ENCODE results near the gene SBF2.

Gene SBF2

GRCh38 chr11:9787260-9787659 is 506.8 kb downstream of the SBF2 start:
- no peak for DNase-seq

GRCh38 chr11:9784602-9785315 is 509.3 kb downstream of the SBF2 start:
- DNase-seq = no peak

DNA sequence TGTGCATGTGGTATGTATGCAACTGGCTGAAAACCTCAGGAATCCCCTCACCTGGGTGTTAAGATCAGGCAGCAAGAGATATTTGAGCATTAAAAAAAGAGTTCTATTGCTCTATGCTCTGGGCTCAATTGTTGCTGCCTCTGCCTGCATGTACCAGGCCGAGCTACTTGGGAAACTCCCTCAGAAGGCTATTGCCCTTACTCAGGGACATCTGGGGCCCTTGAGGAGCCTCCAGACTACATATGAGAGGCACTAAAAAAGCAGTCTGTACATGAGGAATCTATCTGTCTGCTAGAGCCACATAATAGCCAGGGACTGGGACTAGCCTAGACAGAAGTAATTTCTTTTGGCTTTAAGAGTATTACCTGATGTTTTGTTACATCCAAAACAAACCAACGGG is 510.0 kb downstream of the SBF2 start:
- DNase-seq = no peak

DNA sequence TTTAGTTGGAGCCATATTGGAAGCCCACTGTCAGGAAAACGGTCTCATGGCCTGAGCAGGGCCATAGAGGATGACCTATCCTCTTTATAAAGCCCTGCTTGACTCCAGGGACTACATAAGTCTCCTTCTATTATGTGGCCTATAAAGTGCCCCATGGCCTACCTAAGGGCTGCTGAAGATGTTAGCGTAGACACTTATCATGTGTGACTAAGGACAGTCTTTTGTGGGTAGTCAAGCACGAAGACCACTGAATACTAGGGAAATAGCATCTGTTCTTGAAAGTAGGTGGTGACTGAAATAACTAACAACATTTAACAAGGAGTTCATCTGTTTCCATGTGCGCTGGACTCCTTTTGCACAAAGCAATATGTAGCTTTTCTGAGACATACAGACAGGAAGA is 513.1 kb downstream of the SBF2 start:
- no peak for DNase-seq

GRCh38 chr11:9777525-9777924 is 516.5 kb downstream of the SBF2 start:
- no peak for DNase-seq

DNA sequence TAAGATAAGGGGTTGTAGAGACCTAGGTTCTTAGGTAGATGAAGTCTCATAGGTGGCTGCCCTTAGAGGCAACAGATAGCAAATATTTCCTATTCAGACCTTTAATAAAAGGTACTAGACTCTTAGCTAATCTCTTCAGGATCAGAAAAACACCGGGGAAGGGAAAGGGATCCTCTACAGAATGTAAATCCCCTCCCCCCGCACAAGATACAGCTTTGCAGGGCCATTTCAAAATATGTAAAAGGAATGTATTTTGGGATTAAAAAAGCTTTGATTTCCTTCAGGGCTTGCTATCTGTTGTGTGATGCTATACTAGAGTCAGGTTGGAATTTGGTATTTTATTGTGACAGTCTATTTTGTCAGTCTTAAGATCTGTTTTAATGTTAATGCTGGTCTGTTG is 517.0 kb downstream of the SBF2 start:
- DNase-seq = no peak

DNA sequence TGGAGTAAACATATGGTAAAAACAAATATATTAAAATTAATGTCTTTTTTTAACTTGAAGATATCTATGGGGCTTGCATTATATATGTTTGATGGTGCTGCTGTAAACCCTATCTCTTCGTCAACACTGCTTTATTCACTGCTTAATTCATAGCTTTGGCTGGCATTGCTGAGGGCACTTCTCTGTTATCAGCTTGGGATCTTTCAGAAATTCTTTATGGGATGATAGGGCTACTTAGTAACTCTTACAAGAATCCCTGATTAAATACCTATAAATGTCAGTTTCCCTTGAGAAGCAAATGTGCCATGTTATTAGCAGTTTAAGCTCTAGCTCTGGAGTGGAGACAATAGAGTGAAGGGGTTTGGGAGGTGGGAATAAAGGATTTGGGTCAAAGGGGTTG is 517.8 kb downstream of the SBF2 start:
- no peak for DNase-seq

GRCh38 chr11:9775398-9775779 is 518.6 kb downstream of the SBF2 start:
- DNase-seq = no peak

DNA sequence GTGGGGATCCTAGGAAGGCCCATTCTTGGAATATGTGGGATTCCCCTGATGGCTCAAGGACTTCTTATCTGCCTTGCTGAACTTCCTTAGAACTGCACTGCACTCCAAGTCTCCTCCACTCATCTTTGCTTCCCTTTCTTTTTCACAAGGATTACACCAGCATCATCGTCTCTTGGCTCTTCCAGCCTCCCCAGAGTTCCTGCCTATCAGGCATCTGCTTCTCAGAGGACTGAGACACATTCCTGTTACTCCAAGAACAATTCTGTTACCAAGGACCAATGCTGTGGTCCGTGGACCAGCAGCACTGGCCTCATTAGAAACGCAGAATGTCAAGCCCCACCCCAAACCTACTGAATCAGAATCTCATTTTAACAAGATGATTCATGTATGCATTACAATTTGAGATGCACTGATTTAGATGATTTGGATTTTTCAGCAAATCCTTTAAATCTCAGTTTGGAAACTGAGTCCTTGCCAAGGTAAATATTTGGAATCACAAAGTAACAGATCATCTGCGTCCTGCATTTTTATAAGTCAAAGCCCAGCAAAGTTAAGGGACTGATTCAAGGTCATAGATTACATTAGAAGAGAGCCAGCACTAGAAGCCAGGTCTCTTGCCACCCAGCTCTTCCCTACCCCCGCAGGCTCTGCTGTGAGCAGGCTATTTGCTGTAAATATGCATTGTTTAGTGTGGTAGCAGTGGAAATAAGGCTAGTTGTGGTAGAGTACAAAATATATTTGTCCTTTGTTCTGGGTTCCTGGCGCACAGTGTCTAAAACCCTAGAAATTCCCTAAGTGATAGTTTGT is 519.2 kb downstream of the SBF2 start:
- DNase-seq = no peak

DNA sequence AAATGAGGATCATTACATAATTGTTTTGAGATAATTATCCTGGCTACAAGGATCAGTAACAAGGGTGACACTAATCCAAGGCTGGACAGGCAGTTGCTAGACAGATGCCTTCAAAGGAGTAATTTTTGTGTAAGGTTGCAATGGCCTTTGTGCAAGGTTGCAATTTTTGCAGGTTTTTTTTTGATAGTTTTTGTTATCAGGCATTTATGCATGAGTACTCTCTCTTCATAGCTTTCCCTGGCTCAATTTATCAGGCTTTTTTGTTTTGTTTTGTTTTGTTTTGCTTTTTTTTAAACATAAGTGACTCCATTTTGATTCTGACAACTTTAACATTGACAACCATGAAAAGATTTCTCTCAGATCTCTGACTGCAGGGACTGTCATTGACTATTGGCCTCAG is 519.9 kb downstream of the SBF2 start:
- no peak for DNase-seq

- no peak for DNase-seq
These were observed 520.5 kb downstream of the SBF2 start for GRCh38 chr11:9773524-9773923.

DNA sequence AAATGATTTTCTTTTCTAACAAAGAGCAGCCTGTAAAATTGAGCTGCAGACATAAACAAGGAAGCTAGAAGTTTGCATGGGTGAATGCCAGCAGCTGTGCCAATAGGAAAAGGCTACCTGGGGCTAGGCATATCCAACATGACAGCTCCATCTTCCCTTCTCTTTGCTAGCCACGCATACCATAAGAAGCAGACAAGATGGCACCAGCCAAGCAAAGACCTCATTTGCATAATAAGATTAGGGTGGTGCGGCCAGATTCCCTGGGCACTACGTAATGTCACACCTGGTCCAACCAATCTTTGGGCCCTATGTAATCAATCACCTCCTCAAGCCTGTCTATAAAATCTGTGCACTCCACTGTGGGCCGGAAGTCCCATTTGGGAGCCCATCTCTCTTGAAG is 521.8 kb downstream of the SBF2 start:
- no peak for DNase-seq

GRCh38 chr11:9771071-9771511 is 522.9 kb downstream of the SBF2 start:
- DNase-seq = no peak

DNA sequence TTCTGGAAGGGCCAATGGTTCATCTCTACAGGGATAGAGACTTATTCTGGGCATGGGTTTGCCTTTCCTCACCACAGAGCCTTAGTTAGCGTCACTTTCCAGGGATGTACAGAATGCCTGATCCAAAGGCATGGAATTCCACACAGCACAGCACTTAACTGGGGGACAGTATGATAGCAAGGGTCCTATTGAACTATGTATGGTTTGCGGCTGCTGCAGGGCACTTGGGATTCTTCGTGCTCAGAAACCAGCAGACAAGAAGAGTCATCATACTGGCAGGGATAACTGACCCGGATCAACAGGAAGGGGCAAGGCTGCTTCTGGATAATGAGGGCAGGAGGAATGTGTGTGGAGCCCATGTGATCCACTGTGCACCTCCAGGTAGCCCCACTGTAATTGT is 524.4 kb downstream of the SBF2 start:
- no peak for DNase-seq

- peak; percentile 42 for DNase-seq
These were observed 528.5 kb downstream of the SBF2 start for GRCh38 chr11:9765320-9766101.

GRCh38 chr11:9763301-9763700 is 530.7 kb downstream of the SBF2 start:
- DNase-seq = no peak

DNA sequence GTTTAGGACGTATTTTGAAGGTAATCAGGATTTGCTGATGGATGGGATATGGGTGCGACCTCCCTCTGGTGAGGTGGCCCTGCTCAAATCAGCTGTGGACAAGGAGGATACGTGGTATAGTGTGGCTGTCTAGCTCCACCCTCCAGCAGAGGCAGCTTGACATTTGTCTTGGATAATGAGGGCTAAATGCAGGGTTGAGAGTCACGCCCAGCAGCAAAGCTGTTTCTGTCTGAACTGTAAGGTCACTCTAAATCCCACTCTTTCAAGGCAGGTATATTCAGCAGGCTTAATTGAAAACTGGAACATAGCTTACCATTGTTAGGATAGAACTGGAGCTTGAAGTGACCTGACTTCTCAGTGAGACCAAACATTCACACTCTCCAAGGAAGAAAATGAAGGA is 531.5 kb downstream of the SBF2 start:
- no peak for DNase-seq

DNA sequence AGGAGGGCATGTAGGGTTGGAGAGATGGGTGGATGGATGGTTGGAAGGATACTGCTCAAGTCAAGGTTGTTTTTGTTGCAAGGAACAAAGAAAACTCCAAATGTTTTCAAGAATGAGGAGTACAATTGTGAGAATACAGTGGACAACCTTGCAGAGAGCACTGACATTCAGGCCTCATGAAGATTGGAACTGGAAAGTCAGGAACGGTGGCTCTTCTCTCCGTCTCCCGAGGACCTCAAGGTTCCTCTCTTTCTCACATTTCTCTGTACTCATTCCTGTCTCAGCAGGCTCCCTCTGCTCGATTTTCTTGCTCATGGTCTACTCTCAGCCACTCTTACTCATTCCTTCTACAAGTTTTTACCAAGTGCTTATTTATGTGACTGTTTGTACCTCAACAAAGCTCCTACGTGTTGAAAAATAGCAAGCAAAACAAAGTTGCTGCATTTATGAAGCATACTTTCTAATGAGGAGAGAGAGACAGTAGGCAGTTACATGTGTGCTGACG is 532.5 kb downstream of the SBF2 start:
- no peak for DNase-seq

GRCh38 chr11:9760193-9760575 is 533.8 kb downstream of the SBF2 start:
- DNase-seq = no peak

GRCh38 chr11:9759519-9760192 is 534.4 kb downstream of the SBF2 start:
- DNase-seq = no peak

- DNase-seq = no peak
These were observed 535.1 kb downstream of the SBF2 start for GRCh38 chr11:9758637-9759518.

Data from NCI-H1092 (cell line).